Stomach (tissue), 4 donors: ENCODE results near the gene EML6.

ENCODE experiments used
- CTCF ChIP-seq, 7 experiments: fragments of 450-650 bp in 4 of 7; fragments of 200-600 bp in 3 of 7; sonication (generic) in 3 of 7; IDR thresholded peaks; one replicate each; pipeline ENCODE4 v1.5.1; 2016 to 2019; ENCODE audit warnings: antibody characterized with exemption in 7 of 7, control low read depth in 2 of 7, mild to moderate bottlenecking in 1 of 7
- EP300 ChIP-seq: sonication (generic); formaldehyde crosslinking; IDR thresholded peaks from one replicate; pipeline ENCODE4 v1.6.1; 2017; ENCODE audit warnings: antibody characterized with exemption
- POLR2A ChIP-seq, 4 donors: fragments of 450-650 bp; IDR thresholded peaks; one replicate each; pipeline ENCODE4 v1.6.1; 2016; ENCODE audit warnings: antibody characterized with exemption in 4 of 4, control low read depth in 2 of 4, mild to moderate bottlenecking in 1 of 4, moderate library complexity in 1 of 4

GRCh38 chr2:54958717-54959371 is 235.4 kb downstream of the EML6 start:
- TF ChIP-seq EP300 (no peak), POLR2A (IDR thresholded peaks at IDR 0.05) (no peak), CTCF (IDR thresholded peaks at IDR 0.05) (no peak)
